Neuronal stem cell (in vitro differentiated cells): ENCODE measurements around the gene IL5RA.
A peak's percentile ranks its signal among the peaks of the same experiment; 100 is the strongest.

Experiments used
- DNase-seq: peaks from one replicate; pipeline ENCODE4 v3.0.0-alpha.2; 2013; ENCODE audit warnings: low spot score
- H2AFZ ChIP-seq: one replicate; pipeline ENCODE4 v1.6.1; 2013; ENCODE audit warnings: mild to moderate bottlenecking, low read length, inconsistent platforms
- H2AK5ac ChIP-seq: 2 replicates; pipeline ENCODE4 v1.6.1; 2013; ENCODE audit warnings: low read depth, mild to moderate bottlenecking, inconsistent platforms, low read length, moderate library complexity, mixed read lengths
- H2BK120ac ChIP-seq: 2 replicates; pipeline ENCODE4 v1.6.1; 2013; ENCODE audit warnings: low read depth, mild to moderate bottlenecking, inconsistent platforms, low read length, moderate library complexity, mixed read lengths
- H2BK12ac ChIP-seq: one replicate; pipeline ENCODE4 v1.6.1; 2013; ENCODE audit warnings: low read length, inconsistent platforms
- H2BK15ac ChIP-seq: 2 replicates; pipeline ENCODE4 v1.6.1; 2013; ENCODE audit warnings: mild to moderate bottlenecking, low read length, inconsistent platforms, mixed read lengths
- H2BK5ac ChIP-seq: one replicate; pipeline ENCODE4 v1.6.1; 2013; ENCODE audit warnings: inconsistent platforms, mild to moderate bottlenecking, low read length, moderate library complexity
- H3K14ac ChIP-seq: one replicate; pipeline ENCODE4 v1.6.1; 2013; ENCODE audit warnings: low read length, inconsistent platforms
- H3K18ac ChIP-seq: 2 replicates; pipeline ENCODE4 v1.6.1; 2013; ENCODE audit warnings: low read length, inconsistent platforms
- H3K23ac ChIP-seq: 2 replicates; pipeline ENCODE4 v1.6.1; 2013; ENCODE audit warnings: low read depth, mild to moderate bottlenecking, mixed read lengths, low read length, inconsistent platforms; ENCODE audit not compliant: poor library complexity
- H3K27ac ChIP-seq: replicated peaks from 3 replicates; pipeline ENCODE4 v1.5.1; 2013; ENCODE audit warnings: low read length, inconsistent platforms
- H3K27me3 ChIP-seq, 3 experiments: 2 replicates each; pipeline ENCODE4 v1.6.1; 2013; ENCODE audit warnings: low read length in 3 of 3, mild to moderate bottlenecking in 2 of 3, inconsistent platforms in 1 of 3, low read depth in 1 of 3, mixed read lengths in 1 of 3, moderate library complexity in 1 of 3; ENCODE audit not compliant: control insufficient read depth in 3 of 3, insufficient read depth in 3 of 3
- H3K36me3 ChIP-seq, 2 donors: replicated peaks in 1 of 2; 2 replicates each; pipeline ENCODE4 v1.6.1; 2013; ENCODE audit warnings: low read length in 2 of 2; ENCODE audit not compliant: control insufficient read depth in 2 of 2, insufficient read depth in 2 of 2
- H3K4ac ChIP-seq: 2 replicates; pipeline ENCODE4 v1.6.1; 2013; ENCODE audit warnings: inconsistent platforms, mild to moderate bottlenecking, low read length, moderate library complexity
- H3K4me1 ChIP-seq, 2 donors: 1 replicate in 1 of 2; 2 replicates in 1 of 2; pipeline ENCODE4 v1.6.1; 2013; ENCODE audit warnings: low read length in 2 of 2, low read depth in 1 of 2; ENCODE audit not compliant: control insufficient read depth in 2 of 2, insufficient read depth in 1 of 2
- H3K4me2 ChIP-seq: one replicate; pipeline ENCODE4 v1.6.1; 2013; ENCODE audit warnings: mild to moderate bottlenecking, low read length, inconsistent platforms; ENCODE audit not compliant: insufficient read depth, poor library complexity, severe bottlenecking
- H3K4me3 ChIP-seq, 2 donors: 2 replicates each; pipeline ENCODE4 v1.5.1; 2013; ENCODE audit warnings: low read length in 2 of 2, mild to moderate bottlenecking in 2 of 2, inconsistent platforms in 1 of 2, moderate library complexity in 1 of 2
- H3K79me1 ChIP-seq: one replicate; pipeline ENCODE4 v1.6.1; 2013; ENCODE audit warnings: low read depth, mild to moderate bottlenecking, inconsistent platforms, low read length, moderate library complexity
- H3K9ac ChIP-seq: one replicate; pipeline ENCODE4 v1.6.1; 2013; ENCODE audit warnings: mild to moderate bottlenecking, low read depth, low read length, inconsistent platforms; ENCODE audit not compliant: poor library complexity
- H3K9me3 ChIP-seq, 2 donors: replicated peaks in 1 of 2; 2 replicates each; pipeline versions ENCODE3 to v1.6.1; 2013; ENCODE audit warnings: low read length in 2 of 2, mild to moderate bottlenecking in 2 of 2, inconsistent platforms in 1 of 2, low read depth in 1 of 2, mixed read lengths in 1 of 2, moderate library complexity in 1 of 2; ENCODE audit not compliant: control insufficient read depth in 2 of 2, insufficient read depth in 1 of 2
- H4K8ac ChIP-seq: one replicate; pipeline ENCODE4 v1.6.1; 2013; ENCODE audit warnings: low read depth, mild to moderate bottlenecking, inconsistent platforms, low read length, moderate library complexity
- H4K91ac ChIP-seq: one replicate; pipeline ENCODE4 v1.6.1; 2013; ENCODE audit warnings: low read length, low read depth, mild to moderate bottlenecking, inconsistent platforms; ENCODE audit not compliant: poor library complexity
- WGBS, 2 donors: extraction: QIAGEN DNeasy Blood & Tissue Kit; methylation state at CpG; one replicate each; pipeline ENCODE4 v1.1.7; 2013; ENCODE audit warnings: missing lambda C conversion rate in 2 of 2, mixed read lengths in 1 of 2; ENCODE audit not compliant: insufficient read length in 2 of 2, insufficient replicate concordance in 1 of 2; ENCODE audit errors: extremely low coverage in 2 of 2; 5-methylcytosine and 5-hydroxymethylcytosine counted together

Gene IL5RA

DNA sequence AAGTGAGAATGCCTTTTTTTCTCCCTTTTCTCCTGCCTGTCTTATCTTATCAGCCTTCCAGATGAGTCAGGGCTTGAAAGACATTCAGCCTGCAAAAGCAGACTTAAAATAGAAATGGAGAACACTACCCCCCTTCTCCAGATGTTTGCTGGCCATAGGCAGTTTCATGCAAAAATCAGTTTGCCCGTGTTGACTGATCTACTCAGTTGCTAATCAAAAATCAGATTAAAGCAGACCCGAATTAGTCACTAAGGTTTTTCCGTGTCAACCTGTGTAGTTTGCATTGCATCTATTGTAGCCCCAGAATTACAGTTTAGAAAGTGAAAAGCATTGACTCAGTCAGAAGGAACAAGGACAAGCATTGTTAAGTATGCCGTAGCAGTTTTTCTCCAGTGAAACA lies 56.2 kb downstream of the IL5RA start:
- H3K4me3 ChIP-seq = no peak overlapping the region
- H3K27ac ChIP-seq = no peak overlapping the region
- no peaks in the 10 kb centered on the region for H3K36me3 ChIP-seq
- no peak overlapping the region for H3K4ac ChIP-seq
- H4K8ac ChIP-seq = no peak overlapping the region
- no peaks in the 10 kb centered on the region for H3K4me1 ChIP-seq
- no peak overlapping the region for H3K4me2 ChIP-seq
- H3K79me1 ChIP-seq = no peaks in the 10 kb centered on the region
- H3K27me3 ChIP-seq = no peaks in the 10 kb centered on the region
- no peak overlapping the region for H3K14ac ChIP-seq
- H4K91ac ChIP-seq = no peak overlapping the region
- DNase-seq = no peak
- no peak overlapping the region for H3K9ac ChIP-seq
- H2BK120ac ChIP-seq = no peak overlapping the region
- no peak overlapping the region for H2BK15ac ChIP-seq
- H3K23ac ChIP-seq = no peak overlapping the region
- no peak overlapping the region for H2BK5ac ChIP-seq
- no peak overlapping the region for H2AFZ ChIP-seq
- no peak overlapping the region for H2AK5ac ChIP-seq
- H3K18ac ChIP-seq = no peak overlapping the region
- no CpG with 5 or more reads among the region's 4 CpGs for WGBS, 2 donors
- no peaks in the 10 kb centered on the region for H3K9me3 ChIP-seq
- no peak overlapping the region for H2BK12ac ChIP-seq

DNA sequence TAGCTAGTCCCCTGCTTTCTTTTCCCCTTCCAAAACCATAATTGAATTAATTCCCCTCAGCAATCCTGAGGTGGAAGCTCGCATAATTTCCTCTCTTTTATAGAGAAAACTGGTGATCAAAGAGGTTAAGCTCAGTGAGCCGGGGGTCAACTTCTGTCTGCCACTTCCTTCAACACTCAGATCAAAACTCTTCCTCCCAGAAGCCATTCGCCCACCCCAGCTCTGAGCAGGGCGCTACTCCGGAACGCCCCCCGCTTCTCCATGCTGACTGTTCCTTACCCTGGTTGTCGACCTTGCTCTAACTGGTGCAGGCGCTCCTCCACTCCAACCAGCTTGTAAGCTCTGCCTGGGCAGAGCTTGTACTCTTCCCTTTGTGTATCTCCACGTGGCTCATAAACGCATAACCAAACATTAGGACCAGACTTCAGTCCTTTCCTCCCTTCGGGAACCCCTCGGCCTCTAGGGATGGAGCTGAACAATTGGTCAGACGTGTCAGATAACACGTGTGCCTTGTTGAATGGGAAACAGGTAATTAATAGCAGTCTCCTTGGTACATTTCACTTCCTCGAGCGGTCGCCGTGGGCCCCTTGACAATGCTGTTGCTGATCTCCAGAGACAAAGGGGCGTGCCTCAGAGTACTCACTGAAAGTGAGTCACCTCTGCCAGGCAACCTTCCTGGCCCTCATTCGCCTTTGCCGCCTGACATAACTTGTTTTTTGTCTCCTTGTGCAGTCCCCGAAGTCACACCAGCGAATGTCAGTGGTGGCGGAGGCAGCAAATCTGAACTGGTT lies 71.8 kb downstream of the IL5RA start:
- Histone ChIP-seq H2AK5ac (no peak overlapping the region), H3K4me2 (no peak overlapping the region), H3K9me3 (no peaks in the 10 kb centered on the region), H2AFZ (peak overlapping the region; percentile 41), H2BK12ac (no peak overlapping the region), H2BK5ac (no peak overlapping the region), H2BK15ac (no peak overlapping the region), H3K4me3 (no peak overlapping the region), H3K79me1 (no peaks in the 10 kb centered on the region), H3K14ac (no peak overlapping the region), H4K8ac (no peak overlapping the region), H3K4me1 (peaks cover 6 to 8% of the 10 kb centered on the region in 2 donors), H3K23ac (no peak overlapping the region), H3K27me3 (no peaks in the 10 kb centered on the region), H3K27ac (no peak overlapping the region), H3K9ac (no peak overlapping the region), H2BK120ac (no peak overlapping the region), H3K18ac (peak overlapping the region; percentile 46), H3K36me3 (no peaks in the 10 kb centered on the region), H4K91ac (no peak overlapping the region), H3K4ac (no peak overlapping the region)
- no peak for DNase-seq
- WGBS, 2 donors = no CpG with 5 or more reads among the region's 25 CpGs

DNA sequence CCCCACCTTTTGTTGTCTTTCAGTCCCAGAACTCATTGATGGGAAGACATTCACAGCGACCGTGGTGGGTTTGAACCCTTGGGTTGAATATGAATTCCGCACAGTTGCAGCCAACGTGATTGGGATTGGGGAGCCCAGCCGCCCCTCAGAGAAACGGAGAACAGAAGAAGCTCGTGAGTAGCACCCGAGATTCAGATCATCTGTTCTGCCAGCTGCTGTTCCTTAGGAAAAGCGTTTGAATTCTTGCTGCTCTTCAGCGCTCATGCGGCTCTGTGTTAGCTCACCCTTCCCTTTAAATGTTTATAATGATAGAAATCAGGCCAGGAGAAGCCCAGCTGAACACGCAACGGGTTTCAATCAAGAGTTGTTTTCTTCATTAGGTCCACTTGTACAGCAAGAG lies 73.0 kb downstream of the IL5RA start:
- no peak overlapping the region for H3K4me2 ChIP-seq
- no peak overlapping the region for H4K8ac ChIP-seq
- H2AK5ac ChIP-seq = no peak overlapping the region
- H3K23ac ChIP-seq = no peak overlapping the region
- no peak overlapping the region for H2BK15ac ChIP-seq
- H2BK12ac ChIP-seq = no peak overlapping the region
- H3K9me3 ChIP-seq = no peaks in the 10 kb centered on the region
- no peak overlapping the region for H4K91ac ChIP-seq
- H3K4me3 ChIP-seq = no peak overlapping the region
- H3K4ac ChIP-seq = no peak overlapping the region
- H3K27ac ChIP-seq = no peak overlapping the region
- H3K18ac ChIP-seq = no peak overlapping the region
- H3K79me1 ChIP-seq = no peaks in the 10 kb centered on the region
- H2AFZ ChIP-seq = no peak overlapping the region
- WGBS, 2 donors = no CpG with 5 or more reads among the region's 13 CpGs
- no peak for DNase-seq
- no peak overlapping the region for H2BK5ac ChIP-seq
- no peak overlapping the region for H3K9ac ChIP-seq
- no peak overlapping the region for H2BK120ac ChIP-seq
- peaks cover 6 to 8% of the 10 kb centered on the region in 2 donors for H3K4me1 ChIP-seq
- H3K14ac ChIP-seq = no peak overlapping the region
- no peaks in the 10 kb centered on the region for H3K36me3 ChIP-seq
- H3K27me3 ChIP-seq = no peaks in the 10 kb centered on the region

DNA sequence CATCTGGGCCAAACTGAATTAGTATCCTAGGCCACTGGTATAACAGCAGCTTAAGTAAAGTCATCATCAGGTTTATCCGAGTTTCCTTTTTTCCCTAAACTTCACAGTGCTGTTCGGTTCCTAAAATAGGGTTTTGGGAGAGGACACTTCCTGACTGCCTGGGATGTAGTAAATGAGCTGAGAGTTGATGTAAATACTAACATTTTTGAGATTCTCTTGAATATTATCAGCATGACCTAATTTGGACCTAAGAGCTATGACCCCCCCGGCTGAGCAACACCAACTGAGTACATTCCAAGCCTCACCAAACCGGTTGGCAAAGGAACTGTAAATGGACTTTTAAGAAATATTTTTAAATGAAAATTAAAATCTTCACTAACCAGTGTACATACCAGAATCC lies 78.8 kb downstream of the IL5RA start:
- WGBS, 2 donors = no CpG with 5 or more reads among the region's 4 CpGs
- no peak for DNase-seq
- no peaks in the 10 kb centered on the region for H3K9me3 ChIP-seq

More for the DNA sequence above, 78.8 kb downstream of the IL5RA start:
- Histone ChIP-seq H3K27ac (no peak overlapping the region), H3K9ac (no peak overlapping the region), H2AK5ac (no peak overlapping the region), H3K14ac (no peak overlapping the region), H2BK120ac (no peak overlapping the region), H3K36me3 (no peaks in the 10 kb centered on the region), H3K18ac (no peak overlapping the region), H3K4me2 (no peak overlapping the region), H4K91ac (no peak overlapping the region), H2BK12ac (no peak overlapping the region), H2AFZ (no peak overlapping the region), H3K79me1 (no peaks in the 10 kb centered on the region), H2BK5ac (no peak overlapping the region), H4K8ac (no peak overlapping the region), H3K4me1 (peaks cover 0 to 2% of the 10 kb centered on the region in 2 donors), H3K23ac (no peak overlapping the region), H3K4me3 (no peak overlapping the region), H3K27me3 (no peaks in the 10 kb centered on the region), H3K4ac (no peak overlapping the region), H2BK15ac (no peak overlapping the region)
